Measurements from ENCODE around the gene SLC13A4. TPM values are rescaled to one million over a fixed set of nuclear protein-coding genes. Genes with fewer than 3 reads are reported as not detected.

The SLC13A4 gene
- polyA plus RNA-seq, 1 donor from 2014 or later: 1.4 TPM

- no peaks in the 10 kb centered on the region for H3K36me3 ChIP-seq (ENCODE audit: insufficient read depth, low read length)
- H3K9ac ChIP-seq (ENCODE audit: low read length): no peak overlapping the region
- no peak overlapping the region for H2AFZ ChIP-seq (ENCODE audit: low read depth, low read length)
- no peak overlapping the region for H3K4me2 ChIP-seq (ENCODE audit: low read length)
- no peak for TF ChIP-seq POLR2AphosphoS5 (IDR thresholded peaks at IDR 0.05)
- no peak for TF ChIP-seq EP300 (conservative IDR thresholded peaks at IDR 0.05; ENCODE audit: poor library complexity, severe bottlenecking)
- no peak for TF ChIP-seq MXI1 (conservative IDR thresholded peaks at IDR 0.05; ENCODE audit: poor library complexity, severe bottlenecking)
- no peak for TF ChIP-seq REST (IDR thresholded peaks at IDR 0.05; ENCODE audit: borderline replicate concordance)
- no peak for TF ChIP-seq CTCF (IDR thresholded peaks at IDR 0.05; ENCODE audit: poor library complexity, severe bottlenecking)
- TF ChIP-seq TAF1 (IDR thresholded peaks at IDR 0.05; ENCODE audit: low read depth): no peak
- TF ChIP-seq SMC3 (conservative IDR thresholded peaks at IDR 0.05; ENCODE audit: poor library complexity): no peak
- no peak for TF ChIP-seq EZH2 (IDR thresholded peaks at IDR 0.05; ENCODE audit: borderline replicate concordance, insufficient read depth, low read length, poor library complexity, severe bottlenecking)
- no peak for TF ChIP-seq RAD21 (conservative IDR thresholded peaks at IDR 0.05)
- no peaks in the 10 kb centered on the region for H3K79me2 ChIP-seq (replicated peaks; ENCODE audit: insufficient read depth, low read length)
- no peak overlapping the region for H3K27ac ChIP-seq (ENCODE audit: low read length)
- H3F3A ChIP-seq (ENCODE audit: insufficient read depth, low read length, poor library complexity, severe bottlenecking): no peaks in the 10 kb centered on the region
- H3K9me2 ChIP-seq (ENCODE audit: insufficient read depth, low read length): no peaks in the 10 kb centered on the region
- H4K20me1 ChIP-seq (ENCODE audit: insufficient read depth): no peaks in the 10 kb centered on the region
- no peak overlapping the region for H3K4me3 ChIP-seq (ENCODE audit: low read length)
- no peaks in the 10 kb centered on the region for H3K9me3 ChIP-seq (ENCODE audit: low read length)
- no peaks in the 10 kb centered on the region for H3K27me3 ChIP-seq (ENCODE audit: insufficient read depth, low read depth, low read length)
Measured at GRCh38 chr7:135650831-135651573, 77.0 kb downstream of the SLC13A4 start.

- Histone ChIP-seq H3K79me2 (replicated peaks; ENCODE audit: insufficient read depth, low read length) (no peaks in the 10 kb centered on the region), H3K9ac (ENCODE audit: low read length) (no peak overlapping the region), H3F3A (ENCODE audit: insufficient read depth, low read length, poor library complexity, severe bottlenecking) (no peaks in the 10 kb centered on the region), H3K36me3 (ENCODE audit: insufficient read depth, low read length) (no peaks in the 10 kb centered on the region), H3K27me3 (ENCODE audit: insufficient read depth, low read depth, low read length) (no peaks in the 10 kb centered on the region), H2AFZ (ENCODE audit: low read depth, low read length) (no peak overlapping the region), H3K4me3 (ENCODE audit: low read length) (no peak overlapping the region), H3K4me2 (ENCODE audit: low read length) (no peak overlapping the region), H4K20me1 (ENCODE audit: insufficient read depth) (no peaks in the 10 kb centered on the region), H3K9me3 (ENCODE audit: low read length) (no peaks in the 10 kb centered on the region), H3K27ac (ENCODE audit: low read length) (no peak overlapping the region), H3K9me2 (ENCODE audit: insufficient read depth, low read length) (no peaks in the 10 kb centered on the region)
- TF ChIP-seq RAD21 (conservative IDR thresholded peaks at IDR 0.05) (no peak), TAF1 (IDR thresholded peaks at IDR 0.05; ENCODE audit: low read depth) (no peak), EP300 (conservative IDR thresholded peaks at IDR 0.05; ENCODE audit: poor library complexity, severe bottlenecking) (no peak), MXI1 (conservative IDR thresholded peaks at IDR 0.05; ENCODE audit: poor library complexity, severe bottlenecking) (no peak), REST (IDR thresholded peaks at IDR 0.05; ENCODE audit: borderline replicate concordance) (no peak), SMC3 (conservative IDR thresholded peaks at IDR 0.05; ENCODE audit: poor library complexity) (no peak), EZH2 (IDR thresholded peaks at IDR 0.05; ENCODE audit: borderline replicate concordance, insufficient read depth, low read length, poor library complexity, severe bottlenecking) (no peak), CTCF (IDR thresholded peaks at IDR 0.05; ENCODE audit: poor library complexity, severe bottlenecking) (no peak), POLR2AphosphoS5 (IDR thresholded peaks at IDR 0.05) (no peak)
Measured at GRCh38 chr7:135648235-135648634, 79.8 kb downstream of the SLC13A4 start.

Data from neural cell (in vitro differentiated cells).